ENCODE measurements around the gene CAMK1.
A peak's percentile ranks its signal among the peaks of the same experiment; 100 is the strongest.
"Not testable (repeated sequence)": the region's sequence is repeated elsewhere in the genome, so short reads cannot be mapped to it uniquely, and the experiment has no call there.

CAMK1 gene

GRCh38 chr3:9785602-9786001 is 15.9 kb upstream of the CAMK1 start:
- peaks cover 30% of the 10 kb centered on the region for H3K4me1 Mint-ChIP-seq (ENCODE audit: low read depth)
- no peaks in the 10 kb centered on the region for H3K27me3 Mint-ChIP-seq (ENCODE audit: low read depth)
- no peak overlapping the region for H3K27ac Mint-ChIP-seq
- H3K4me3 Mint-ChIP-seq, result no peak overlapping the region
- no peaks in the 10 kb centered on the region for H3K9me3 Mint-ChIP-seq
- peaks cover 62% of the 10 kb centered on the region for H3K36me3 Mint-ChIP-seq (ENCODE audit: low read depth)

GRCh38 chr3:9784965-9785364 is 15.2 kb upstream of the CAMK1 start:
- Mint-ChIP-seq H3K9me3 (no peaks in the 10 kb centered on the region), H3K36me3 (ENCODE audit: low read depth) (peaks cover 59% of the 10 kb centered on the region)

GRCh38 chr3:9783954-9784353 is 14.2 kb upstream of the CAMK1 start:
- Mint-ChIP-seq H3K9me3 (no peaks in the 10 kb centered on the region), H3K27ac (no peak overlapping the region), H3K36me3 (ENCODE audit: low read depth) (peaks cover 56% of the 10 kb centered on the region), H3K27me3 (ENCODE audit: low read depth) (no peaks in the 10 kb centered on the region), H3K4me1 (ENCODE audit: low read depth) (peaks cover 38% of the 10 kb centered on the region), H3K4me3 (no peak overlapping the region)

More at GRCh38 chr3:9784965-9785364, 15.2 kb upstream of the CAMK1 start:
- H3K4me1 Mint-ChIP-seq (ENCODE audit: low read depth), result peaks cover 31% of the 10 kb centered on the region
- no peak overlapping the region for H3K4me3 Mint-ChIP-seq
- H3K27me3 Mint-ChIP-seq (ENCODE audit: low read depth), result no peaks in the 10 kb centered on the region
- H3K27ac Mint-ChIP-seq, result no peak overlapping the region

- H3K4me1 Mint-ChIP-seq (ENCODE audit: low read depth), result peaks cover 47% of the 10 kb centered on the region
- no peak overlapping the region for H3K27ac Mint-ChIP-seq
- no peaks in the 10 kb centered on the region for H3K27me3 Mint-ChIP-seq (ENCODE audit: low read depth)
- no peak overlapping the region for H3K4me3 Mint-ChIP-seq
- H3K9me3 Mint-ChIP-seq, result no peaks in the 10 kb centered on the region
- peaks cover 52% of the 10 kb centered on the region for H3K36me3 Mint-ChIP-seq (ENCODE audit: low read depth)
These were observed 13.0 kb upstream of the CAMK1 start for GRCh38 chr3:9782770-9783169.

GRCh38 chr3:9781978-9782603 is 12.3 kb upstream of the CAMK1 start:
- H3K27me3 Mint-ChIP-seq (ENCODE audit: low read depth), result no peaks in the 10 kb centered on the region
- H3K36me3 Mint-ChIP-seq (ENCODE audit: low read depth), result peaks cover 46% of the 10 kb centered on the region
- peaks cover 45% of the 10 kb centered on the region for H3K4me1 Mint-ChIP-seq (ENCODE audit: low read depth)

GRCh38 chr3:9781551-9781950 is 11.8 kb upstream of the CAMK1 start:
- Mint-ChIP-seq H3K27ac (peak overlapping the region; percentile 45), H3K4me1 (ENCODE audit: low read depth) (peaks cover 45% of the 10 kb centered on the region), H3K4me3 (no peak overlapping the region), H3K27me3 (ENCODE audit: low read depth) (no peaks in the 10 kb centered on the region), H3K9me3 (no peaks in the 10 kb centered on the region), H3K36me3 (ENCODE audit: low read depth) (peaks cover 42% of the 10 kb centered on the region)

More at GRCh38 chr3:9781978-9782603, 12.3 kb upstream of the CAMK1 start:
- no peaks in the 10 kb centered on the region for H3K9me3 Mint-ChIP-seq
- peak overlapping the region; percentile 52 for H3K27ac Mint-ChIP-seq
- no peak overlapping the region for H3K4me3 Mint-ChIP-seq

GRCh38 chr3:9780910-9781309 is 11.2 kb upstream of the CAMK1 start:
- H3K36me3 Mint-ChIP-seq (ENCODE audit: low read depth), result peaks cover 38% of the 10 kb centered on the region
- no peak overlapping the region for H3K4me3 Mint-ChIP-seq

GRCh38 chr3:9780458-9780812 is 10.7 kb upstream of the CAMK1 start:
- no peaks in the 10 kb centered on the region for H3K9me3 Mint-ChIP-seq
- peak overlapping the region; percentile 81 for H3K27ac Mint-ChIP-seq
- H3K27me3 Mint-ChIP-seq (ENCODE audit: low read depth), result no peaks in the 10 kb centered on the region
- no peak overlapping the region for H3K4me3 Mint-ChIP-seq
- H3K36me3 Mint-ChIP-seq (ENCODE audit: low read depth), result peaks cover 35% of the 10 kb centered on the region
- peaks cover 44% of the 10 kb centered on the region for H3K4me1 Mint-ChIP-seq (ENCODE audit: low read depth)

More at GRCh38 chr3:9780910-9781309, 11.2 kb upstream of the CAMK1 start:
- Mint-ChIP-seq H3K4me1 (ENCODE audit: low read depth) (peaks cover 45% of the 10 kb centered on the region), H3K9me3 (no peaks in the 10 kb centered on the region), H3K27ac (peak overlapping the region; percentile 81), H3K27me3 (ENCODE audit: low read depth) (no peaks in the 10 kb centered on the region)

- peaks cover 31% of the 10 kb centered on the region for H3K36me3 Mint-ChIP-seq (ENCODE audit: low read depth)
- no peaks in the 10 kb centered on the region for H3K9me3 Mint-ChIP-seq
- peak overlapping the region; percentile 81 for H3K27ac Mint-ChIP-seq
- H3K4me3 Mint-ChIP-seq, result peak overlapping the region; percentile 12
- no peaks in the 10 kb centered on the region for H3K27me3 Mint-ChIP-seq (ENCODE audit: low read depth)
- H3K4me1 Mint-ChIP-seq (ENCODE audit: low read depth), result peaks cover 42% of the 10 kb centered on the region
These were observed 10.1 kb upstream of the CAMK1 start for GRCh38 chr3:9779721-9780457.

GRCh38 chr3:9779075-9779593 is 9.4 kb upstream of the CAMK1 start:
- Mint-ChIP-seq H3K9me3 (no peaks in the 10 kb centered on the region), H3K4me3 (no peak overlapping the region), H3K27ac (peak overlapping the region; percentile 81), H3K4me1 (ENCODE audit: low read depth) (peaks cover 42% of the 10 kb centered on the region), H3K27me3 (ENCODE audit: low read depth) (no peaks in the 10 kb centered on the region), H3K36me3 (ENCODE audit: low read depth) (peaks cover 29% of the 10 kb centered on the region)

- Mint-ChIP-seq H3K4me1 (ENCODE audit: low read depth) (peaks cover 42% of the 10 kb centered on the region), H3K27ac (peak overlapping the region; percentile 69), H3K4me3 (no peak overlapping the region), H3K27me3 (ENCODE audit: low read depth) (no peaks in the 10 kb centered on the region), H3K9me3 (no peaks in the 10 kb centered on the region), H3K36me3 (ENCODE audit: low read depth) (peaks cover 26% of the 10 kb centered on the region)
These were observed 8.7 kb upstream of the CAMK1 start for GRCh38 chr3:9778143-9779074.

- H3K4me1 Mint-ChIP-seq (ENCODE audit: low read depth), result peaks cover 42% of the 10 kb centered on the region
- no peaks in the 10 kb centered on the region for H3K27me3 Mint-ChIP-seq (ENCODE audit: low read depth)
- no peak overlapping the region for H3K4me3 Mint-ChIP-seq
- H3K27ac Mint-ChIP-seq, result peak overlapping the region; percentile 11
- no peaks in the 10 kb centered on the region for H3K9me3 Mint-ChIP-seq
- peaks cover 22% of the 10 kb centered on the region for H3K36me3 Mint-ChIP-seq (ENCODE audit: low read depth)
These were observed 7.9 kb upstream of the CAMK1 start for GRCh38 chr3:9777694-9778021.

- no peak overlapping the region for H3K4me3 Mint-ChIP-seq
- no peaks in the 10 kb centered on the region for H3K27me3 Mint-ChIP-seq (ENCODE audit: low read depth)
- peaks cover 17% of the 10 kb centered on the region for H3K36me3 Mint-ChIP-seq (ENCODE audit: low read depth)
- no peak overlapping the region for H3K27ac Mint-ChIP-seq
- no peaks in the 10 kb centered on the region for H3K9me3 Mint-ChIP-seq
- H3K4me1 Mint-ChIP-seq (ENCODE audit: low read depth), result peaks cover 39% of the 10 kb centered on the region
These were observed 7.3 kb upstream of the CAMK1 start for GRCh38 chr3:9776896-9777693.

GRCh38 chr3:9771007-9771406 is 1.3 kb upstream of the CAMK1 start:
- H3K27ac Mint-ChIP-seq, result peak overlapping the region; percentile 52
- peaks cover 25% of the 10 kb centered on the region for H3K4me1 Mint-ChIP-seq (ENCODE audit: low read depth)
- peak overlapping the region; percentile 69 for H3K4me3 Mint-ChIP-seq
- H3K9me3 Mint-ChIP-seq; H3K27me3 Mint-ChIP-seq (ENCODE audit: low read depth); H3K36me3 Mint-ChIP-seq (ENCODE audit: low read depth): not testable (repeated sequence)
